Fibroblast of villous mesenchyme (primary cell): ENCODE data around the gene GPR137B. TPM values are rescaled to one million over a fixed set of nuclear protein-coding genes. Genes with fewer than 3 reads are reported as not detected.
A peak's percentile ranks its signal among the peaks of the same experiment; 100 is the strongest.

Source experiments
- DNase-seq: peaks from one replicate; pipeline ENCODE4 v3.0.0-alpha.2; 2010; ENCODE audit warnings: low read depth
- H3K4me3 ChIP-seq: 2 replicates; pipeline ENCODE4 v1.5.1; 2011; ENCODE audit warnings: low read depth, mild to moderate bottlenecking, low read length
- total RNA-seq: library from RNA; depleted of rRNA; stranded (reverse); fragments of >200 nt; gene quantifications from 2 replicates; pipeline ENCODE4 v1.2.3, GENCODE V29; 2012
- TF ChIP-seq, protein P1 (sequence below): IDR thresholded peaks from 2 replicates; pipeline ENCODE4 v1.5.1; 2012; ENCODE audit warnings: low read depth, mild to moderate bottlenecking, low read length; ENCODE audit not compliant: insufficient read depth

Gene GPR137B
- total RNA-seq, 1 donor: 13.0 TPM

DNA sequence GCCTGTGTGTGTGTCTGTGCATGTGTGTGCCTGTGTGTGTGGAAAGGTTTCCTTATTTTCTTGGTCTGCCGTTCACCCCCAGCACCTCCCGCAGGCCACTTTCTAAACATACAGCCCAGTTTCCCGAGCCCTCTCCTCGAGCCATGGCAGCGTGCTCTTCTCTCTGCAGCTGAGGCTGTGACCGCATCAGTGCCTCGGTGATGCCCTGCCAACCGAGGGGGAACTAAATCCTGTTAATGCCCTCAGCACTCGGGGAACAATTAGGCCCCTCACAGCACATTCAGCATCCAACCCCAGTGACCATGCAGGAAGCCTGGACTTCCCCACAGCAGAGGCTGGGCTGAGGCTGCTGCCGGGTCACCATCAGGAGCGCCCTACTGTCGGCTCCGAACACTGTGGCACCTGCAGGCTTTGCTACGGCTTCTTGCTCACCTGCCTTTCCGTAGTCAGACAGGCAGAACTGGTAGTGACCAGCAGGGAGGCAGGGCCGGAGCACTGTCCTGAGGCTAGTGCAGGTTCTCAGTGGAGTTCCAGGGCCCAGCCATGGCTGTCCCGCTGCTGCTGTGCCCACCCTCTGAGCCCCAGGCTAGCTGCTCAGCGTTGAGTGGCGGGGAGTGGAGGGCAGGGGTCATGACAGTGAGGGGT is 8.1 kb downstream of the GPR137B start:
- TF ChIP-seq, protein P1, sequence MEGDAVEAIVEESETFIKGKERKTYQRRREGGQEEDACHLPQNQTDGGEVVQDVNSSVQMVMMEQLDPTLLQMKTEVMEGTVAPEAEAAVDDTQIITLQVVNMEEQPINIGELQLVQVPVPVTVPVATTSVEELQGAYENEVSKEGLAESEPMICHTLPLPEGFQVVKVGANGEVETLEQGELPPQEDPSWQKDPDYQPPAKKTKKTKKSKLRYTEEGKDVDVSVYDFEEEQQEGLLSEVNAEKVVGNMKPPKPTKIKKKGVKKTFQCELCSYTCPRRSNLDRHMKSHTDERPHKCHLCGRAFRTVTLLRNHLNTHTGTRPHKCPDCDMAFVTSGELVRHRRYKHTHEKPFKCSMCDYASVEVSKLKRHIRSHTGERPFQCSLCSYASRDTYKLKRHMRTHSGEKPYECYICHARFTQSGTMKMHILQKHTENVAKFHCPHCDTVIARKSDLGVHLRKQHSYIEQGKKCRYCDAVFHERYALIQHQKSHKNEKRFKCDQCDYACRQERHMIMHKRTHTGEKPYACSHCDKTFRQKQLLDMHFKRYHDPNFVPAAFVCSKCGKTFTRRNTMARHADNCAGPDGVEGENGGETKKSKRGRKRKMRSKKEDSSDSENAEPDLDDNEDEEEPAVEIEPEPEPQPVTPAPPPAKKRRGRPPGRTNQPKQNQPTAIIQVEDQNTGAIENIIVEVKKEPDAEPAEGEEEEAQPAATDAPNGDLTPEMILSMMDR: no peak

DNA sequence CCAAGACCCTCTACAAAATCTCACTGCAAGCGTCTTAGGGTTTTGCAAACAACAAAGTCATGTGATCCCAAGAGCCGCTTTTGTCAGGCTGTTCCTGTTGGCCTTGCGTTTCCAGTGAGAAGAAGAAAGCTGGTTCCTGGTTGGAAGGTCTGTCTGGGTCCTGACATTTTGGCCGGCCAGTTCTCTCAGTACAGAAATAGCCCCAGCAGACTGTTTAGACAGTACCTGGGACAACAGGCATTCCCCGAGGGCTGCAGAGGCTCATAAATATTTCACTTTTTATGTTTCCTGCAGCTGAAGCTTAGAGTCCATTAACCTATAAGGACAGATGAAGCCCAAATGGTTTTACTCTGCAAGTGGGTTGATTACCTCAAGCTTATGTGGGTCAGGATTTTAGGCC is 8.6 kb downstream of the GPR137B start:
- peak; percentile 80 for DNase-seq
- TF ChIP-seq, protein P1: no peak
- no peak overlapping the region for H3K4me3 ChIP-seq

More for the DNA sequence above, 8.1 kb downstream of the GPR137B start:
- no peak for DNase-seq
- no peak overlapping the region for H3K4me3 ChIP-seq

DNA sequence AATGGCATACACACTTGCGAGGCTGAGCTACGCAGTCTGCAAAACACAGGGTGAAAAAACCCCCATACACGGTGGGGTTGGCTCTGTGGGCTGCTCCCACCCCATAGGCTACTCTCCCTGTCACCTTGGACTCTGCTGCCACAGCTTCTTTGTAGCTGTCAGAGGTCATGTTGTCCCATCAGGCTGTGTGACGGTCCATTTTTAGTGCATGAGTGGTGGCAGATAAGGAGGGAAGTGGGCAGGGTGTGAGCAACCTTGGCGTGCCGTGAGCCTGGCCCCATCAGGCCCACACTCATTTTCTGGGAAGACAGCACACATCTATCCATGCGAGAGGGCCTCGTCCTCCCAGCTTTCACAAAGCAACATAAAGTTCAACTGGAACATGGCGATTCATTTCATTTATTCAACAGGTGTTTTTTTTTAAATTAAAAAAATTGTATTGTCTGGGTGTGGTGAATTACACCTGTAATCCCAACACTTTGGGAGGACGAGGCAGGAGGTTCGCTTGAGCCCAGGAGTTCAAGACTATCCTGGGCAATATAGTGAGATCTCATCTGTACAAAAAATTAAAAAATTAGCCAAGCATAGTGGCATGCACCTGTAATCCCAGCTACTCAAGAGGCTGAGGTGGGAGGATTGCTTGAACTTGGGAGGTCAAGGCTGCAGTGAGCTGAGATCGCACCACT is 9.5 kb downstream of the GPR137B start:
- TF ChIP-seq, protein P1: no peak
- H3K4me3 ChIP-seq: no peak overlapping the region
- no peak for DNase-seq

DNA sequence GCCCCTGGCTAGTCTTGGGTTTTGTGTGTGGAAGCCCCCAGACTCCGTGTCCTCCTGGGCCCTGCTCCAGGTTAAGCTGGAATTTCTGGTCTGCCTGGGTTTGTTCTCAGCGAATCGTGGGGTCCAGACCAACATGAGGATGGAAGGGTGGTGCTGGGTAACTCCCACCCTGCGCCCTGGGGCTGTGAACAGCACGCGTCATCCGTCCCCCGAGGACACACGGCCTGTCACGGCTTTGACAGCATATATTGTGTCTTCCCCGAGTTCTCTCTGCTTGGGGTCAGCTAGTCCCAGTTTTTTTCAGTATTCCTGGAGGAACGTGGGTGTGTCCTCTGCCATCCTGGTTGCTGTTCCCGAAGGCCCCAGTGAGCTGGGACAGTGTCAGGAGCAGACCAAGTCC is 11.8 kb downstream of the GPR137B start:
- TF ChIP-seq, protein P1: no peak

DNA sequence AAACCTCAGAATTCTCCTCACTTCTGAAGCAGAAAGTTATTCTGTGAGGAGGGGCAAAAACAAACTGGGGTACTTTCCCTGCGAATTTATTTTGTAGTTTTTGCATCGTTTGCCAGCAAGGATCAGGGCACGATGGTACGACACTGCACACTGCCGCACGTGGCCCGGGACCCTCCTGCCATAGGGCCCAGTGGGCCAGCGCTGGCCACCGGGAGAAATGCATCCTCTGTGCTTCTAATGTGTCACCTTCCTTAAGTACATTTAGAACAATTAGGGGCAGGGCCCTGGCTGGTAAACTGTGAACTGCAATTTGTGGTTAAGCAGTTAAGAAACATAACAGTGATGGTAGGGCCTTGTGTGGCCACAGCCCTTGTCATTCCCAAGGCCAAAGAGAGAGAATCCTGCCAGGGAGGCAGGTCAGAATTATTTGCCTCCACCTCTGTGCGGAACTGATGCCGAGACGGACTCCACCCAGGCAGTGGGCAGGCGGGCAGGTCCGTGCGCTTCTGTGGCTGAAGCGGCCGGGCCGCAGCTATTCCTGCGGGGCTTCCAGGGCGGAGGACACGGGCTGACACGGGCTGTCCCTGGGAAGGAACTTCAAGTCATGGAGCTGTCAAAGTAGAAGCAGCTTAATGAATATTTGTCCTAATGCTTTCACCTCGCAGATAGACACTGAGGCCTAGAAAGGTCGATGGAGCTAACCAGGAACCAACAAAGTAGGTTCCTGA is 12.5 kb downstream of the GPR137B start:
- DNase-seq: no peak
- TF ChIP-seq, protein P1: no peak
- no peak overlapping the region for H3K4me3 ChIP-seq

More for the DNA sequence above, 11.8 kb downstream of the GPR137B start:
- DNase-seq: no peak
- H3K4me3 ChIP-seq: no peak overlapping the region

DNA sequence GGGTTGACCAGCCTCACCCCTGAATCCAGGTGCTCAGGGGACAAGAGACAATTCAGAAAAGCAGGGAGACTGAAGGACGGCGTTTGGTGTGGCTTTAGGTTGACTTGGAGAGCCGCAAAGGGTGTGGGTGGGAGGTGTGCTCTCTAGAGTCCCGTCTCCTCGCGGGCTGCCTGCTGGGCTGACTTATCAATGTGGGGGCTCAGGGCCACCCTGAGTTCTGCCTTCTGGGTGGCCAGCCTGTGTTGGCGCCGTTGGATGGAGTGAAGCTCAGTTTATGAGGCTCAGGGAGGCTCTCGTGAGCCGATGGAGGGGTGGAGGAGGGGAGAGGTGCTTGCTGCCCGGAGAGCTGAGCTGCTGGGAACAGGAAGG is 13.0 kb downstream of the GPR137B start:
- TF ChIP-seq, protein P1: no peak
- DNase-seq: no peak
- no peak overlapping the region for H3K4me3 ChIP-seq
